GM19193 (cell line): Measurements from ENCODE around the gene DDI2.

Experiments used
- POLR2A ChIP-seq: IDR thresholded peaks from 4 replicates; pipeline ENCODE4 v1.6.1; 2011; ENCODE audit not compliant: insufficient read depth, insufficient read length; ENCODE audit errors: extremely low read depth

Gene DDI2

GRCh38 chr1:15681349-15682292 lies 64.4 kb downstream of the DDI2 start:
- TF ChIP-seq POLR2A = no peak

GRCh38 chr1:15682936-15683341 lies 65.7 kb downstream of the DDI2 start:
- no peak for TF ChIP-seq POLR2A

DNA sequence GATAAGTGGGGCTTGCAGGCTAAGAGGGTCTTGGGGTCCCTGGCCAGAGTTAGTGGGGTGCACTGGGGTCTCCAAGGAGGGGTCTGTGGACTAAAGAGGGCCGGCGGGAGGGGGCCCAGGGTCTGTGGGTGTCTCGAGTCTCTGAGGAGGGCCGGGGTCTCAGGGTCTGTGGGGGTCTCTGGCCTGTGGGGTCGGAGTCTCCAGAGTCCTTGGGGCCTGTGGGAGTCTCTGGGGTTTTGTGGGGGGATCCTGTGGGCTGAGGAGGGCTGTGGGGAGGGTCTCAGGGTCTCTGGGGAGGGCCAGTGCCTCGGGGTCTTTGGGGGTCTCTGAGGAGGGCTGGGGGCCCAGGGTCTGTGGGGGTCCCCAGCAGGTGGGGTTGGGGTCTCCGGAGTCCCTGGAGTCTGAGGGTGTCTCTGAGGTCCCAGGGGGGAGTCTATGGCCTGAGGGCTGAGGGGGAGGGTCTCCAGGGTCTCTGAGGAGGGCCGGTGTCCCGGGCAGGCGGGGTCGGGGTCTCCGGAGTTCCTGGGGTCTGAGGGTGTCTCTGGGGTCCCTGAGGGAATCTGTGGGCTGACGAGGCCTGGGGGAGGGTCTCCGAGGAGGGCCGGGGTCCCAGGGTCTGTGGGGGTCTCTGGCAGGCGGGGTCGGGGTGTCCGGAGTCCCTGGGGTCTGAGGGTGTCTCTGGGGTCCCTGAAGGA lies 66.2 kb downstream of the DDI2 start:
- no peak for TF ChIP-seq POLR2A

GRCh38 chr1:15684042-15684461 lies 66.8 kb downstream of the DDI2 start, which contains the start of gene PLEKHM2:
Gene PLEKHM2, plus strand, starts transcription at chr1:15684320. Its CDS starts 239 bp downstream, at chr1:15684559.
- peak; percentile 76 for TF ChIP-seq POLR2A

GRCh38 chr1:15684468-15685291 lies 67.4 kb downstream of the DDI2 start:
- no peak for TF ChIP-seq POLR2A

GRCh38 chr1:15685820-15686219 lies 68.6 kb downstream of the DDI2 start:
- TF ChIP-seq POLR2A = no peak

GRCh38 chr1:15687446-15687845 lies 70.2 kb downstream of the DDI2 start:
- no peak for TF ChIP-seq POLR2A

- TF ChIP-seq POLR2A = no peak
Observed at GRCh38 chr1:15690317-15690716, 73.1 kb downstream of the DDI2 start.

DNA sequence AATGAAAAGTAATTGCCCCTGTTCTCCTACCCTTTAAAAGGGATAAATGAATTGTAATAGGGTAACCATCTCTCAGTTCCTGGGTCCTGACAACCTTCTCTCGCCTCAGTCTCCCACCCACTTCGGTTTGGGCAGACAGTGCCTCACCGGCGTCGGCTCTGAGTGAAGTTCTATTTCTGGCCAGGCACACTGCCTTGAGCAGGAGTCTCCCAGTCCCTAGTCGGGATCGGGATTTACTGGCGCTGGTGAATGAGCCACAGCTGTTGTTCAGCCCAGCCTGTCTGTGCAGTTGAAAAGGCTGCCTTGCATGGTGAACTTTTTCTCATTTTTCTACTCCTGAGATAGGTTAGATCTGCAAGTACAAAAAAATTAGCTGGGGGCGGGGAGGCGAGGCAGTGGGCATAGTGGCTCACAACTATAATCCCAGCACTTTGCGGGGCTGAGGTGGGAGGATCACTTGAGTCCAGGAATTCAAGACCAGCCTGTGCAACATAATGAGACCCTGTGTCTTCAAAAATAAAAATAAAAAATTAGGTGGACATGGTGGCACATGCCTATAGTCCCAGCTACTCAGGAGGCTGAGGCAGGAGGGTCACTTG lies 74.3 kb downstream of the DDI2 start:
- TF ChIP-seq POLR2A = no peak

DNA sequence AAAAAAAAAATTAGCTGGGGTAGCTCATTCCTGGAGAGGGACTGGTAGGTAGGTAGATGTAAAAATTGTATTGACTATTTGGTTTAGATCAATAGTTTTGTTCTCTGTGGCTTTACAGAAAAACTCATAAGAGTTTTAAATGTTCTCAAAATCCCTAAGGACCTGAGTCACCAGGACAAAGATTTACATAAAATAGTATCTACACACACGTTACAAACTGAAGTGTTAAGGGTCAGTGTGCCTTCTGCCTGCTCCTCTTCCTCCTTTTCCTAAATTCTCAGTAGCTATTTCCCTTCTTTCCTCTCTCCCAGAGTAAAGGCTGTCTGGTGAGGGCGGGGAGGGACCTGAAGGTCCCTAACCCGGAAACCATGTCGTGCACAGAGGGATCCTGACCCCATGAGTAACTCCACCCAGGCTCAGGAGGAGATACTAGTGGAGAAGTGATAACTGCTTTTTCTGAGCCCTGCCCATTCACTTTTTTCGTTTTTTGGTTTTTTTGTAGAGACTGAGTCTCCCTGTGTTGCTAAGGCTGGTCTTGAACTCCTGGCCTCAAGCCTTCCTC lies 74.9 kb downstream of the DDI2 start:
- TF ChIP-seq POLR2A = no peak

- TF ChIP-seq POLR2A = no peak
Observed at GRCh38 chr1:15693371-15693770, 76.1 kb downstream of the DDI2 start.

GRCh38 chr1:15696956-15697521 lies 79.8 kb downstream of the DDI2 start:
- peak; percentile 69 for TF ChIP-seq POLR2A

DNA sequence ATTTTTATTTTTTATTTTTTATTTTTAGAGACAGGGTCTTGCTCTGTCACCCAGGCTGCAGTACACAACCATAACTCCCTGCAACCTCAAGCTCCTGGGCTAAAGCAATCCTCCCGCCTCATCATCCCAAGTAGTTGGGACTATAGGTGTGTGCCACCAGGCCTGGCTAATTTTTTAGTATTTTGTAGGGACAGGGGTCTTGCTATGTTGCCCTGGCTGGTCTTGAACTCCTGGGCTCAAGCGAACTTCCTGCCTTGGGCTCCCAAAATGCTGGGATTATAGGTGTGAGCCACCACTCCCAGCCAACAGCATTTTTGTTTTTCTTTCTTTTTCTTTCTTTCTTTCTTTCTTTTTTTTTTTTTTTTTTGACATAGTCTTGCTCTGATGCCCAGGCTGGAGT lies 80.9 kb downstream of the DDI2 start:
- TF ChIP-seq POLR2A = no peak

GRCh38 chr1:15700508-15700907 lies 83.2 kb downstream of the DDI2 start:
- no peak for TF ChIP-seq POLR2A
